Stimulated activated naive B cell treated with anti-CD40 and anti-IgM and Interleukin-4, amounts not matched to agents 10 μg/mL and 1 μg/mL and 100 μg/mL, for 72 hours (primary cell): ENCODE data around the gene NFKBIA.
"Not testable (repeated sequence)": the region's sequence is repeated elsewhere in the genome, so short reads cannot be mapped to it uniquely, and the experiment has no call there.

Source experiments
- ATAC-seq, 2 donors: fragments of 150-1000 bp; cut with Tn5 transposase; replicated peaks; 2 replicates each; pipeline ENCODE4 v1.10.0; 2021; ENCODE audit warnings: moderate library complexity in 1 of 2
- DNase-seq: peaks from one replicate; pipeline ENCODE4 v3.0.0; 2021
- H3K27ac Mint-ChIP-seq: one replicate; pipeline ENCODE4 v1.8.0; 2022; ENCODE audit warnings: mild to moderate bottlenecking, mixed read lengths
- H3K27me3 Mint-ChIP-seq, 2 donors: one replicate each; pipeline ENCODE4 v1.8.0; 2022; ENCODE audit warnings: mixed read lengths in 2 of 2
- H3K36me3 Mint-ChIP-seq, 2 donors: one replicate each; pipeline ENCODE4 v1.8.0; 2022; ENCODE audit warnings: mixed read lengths in 2 of 2, mild to moderate bottlenecking in 1 of 2
- H3K4me1 Mint-ChIP-seq, 2 donors: one replicate each; pipeline ENCODE4 v1.8.0; 2022; ENCODE audit warnings: mixed read lengths in 2 of 2, mild to moderate bottlenecking in 1 of 2
- H3K4me3 Mint-ChIP-seq, 2 donors: one replicate each; pipeline ENCODE4 v1.8.0; 2022; ENCODE audit warnings: mild to moderate bottlenecking in 2 of 2, mixed read lengths in 2 of 2, moderate library complexity in 1 of 2
- H3K9me3 Mint-ChIP-seq, 2 donors: one replicate each; pipeline ENCODE4 v1.8.0; 2022; ENCODE audit warnings: mixed read lengths in 2 of 2, mild to moderate bottlenecking in 1 of 2

Gene NFKBIA

DNA sequence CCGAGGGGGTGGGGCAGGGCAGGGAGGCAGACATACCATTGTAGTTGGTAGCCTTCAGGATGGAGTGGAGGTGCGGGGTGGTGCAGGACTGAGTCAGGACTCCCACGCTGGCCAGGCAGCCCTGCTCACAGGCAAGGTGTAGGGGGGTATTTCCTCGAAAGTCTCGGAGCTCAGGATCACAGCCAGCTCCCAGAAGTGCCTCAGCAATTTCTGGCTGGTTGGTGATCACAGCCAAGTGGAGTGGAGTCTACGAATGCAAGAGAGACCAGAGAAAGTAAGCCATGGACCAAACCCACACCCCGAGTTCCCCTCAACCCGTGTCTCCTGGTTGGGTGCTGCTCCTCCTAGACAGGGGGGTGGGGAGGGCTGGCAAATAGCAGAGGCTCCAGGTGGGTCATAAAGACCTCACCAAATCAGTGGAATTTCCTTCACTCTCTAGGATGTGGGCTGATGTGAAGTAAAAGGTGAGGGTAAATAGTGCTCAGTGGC, 1.4 kb downstream of the NFKBIA start:
- peak overlapping the region; percentile 94 for H3K27ac Mint-ChIP-seq
- H3K4me3 Mint-ChIP-seq: peak overlapping the region; percentile 96 to 100
- no peak for ATAC-seq
- peaks cover 47 to 82% of the 10 kb centered on the region in 2 donors for H3K4me1 Mint-ChIP-seq
- peaks cover 40 to 51% of the 10 kb centered on the region in 2 donors for H3K36me3 Mint-ChIP-seq
- H3K9me3 Mint-ChIP-seq: no peaks in the 10 kb centered on the region
- H3K27me3 Mint-ChIP-seq: no peaks in the 10 kb centered on the region
- no peak for DNase-seq

- Mint-ChIP-seq H3K36me3 (peaks cover 40 to 53% of the 10 kb centered on the region in 2 donors), H3K27ac (peak overlapping the region; percentile 94), H3K4me3 (peak overlapping the region; percentile 96 to 100), H3K9me3 (no peaks in the 10 kb centered on the region), H3K4me1 (peaks cover 50 to 89% of the 10 kb centered on the region in 2 donors), H3K27me3 (no peaks in the 10 kb centered on the region)
- ATAC-seq (no peak), DNase-seq (no peak)
These were observed 2.0 kb downstream of the NFKBIA start for GRCh38 chr14:35402323-35403113.

DNA sequence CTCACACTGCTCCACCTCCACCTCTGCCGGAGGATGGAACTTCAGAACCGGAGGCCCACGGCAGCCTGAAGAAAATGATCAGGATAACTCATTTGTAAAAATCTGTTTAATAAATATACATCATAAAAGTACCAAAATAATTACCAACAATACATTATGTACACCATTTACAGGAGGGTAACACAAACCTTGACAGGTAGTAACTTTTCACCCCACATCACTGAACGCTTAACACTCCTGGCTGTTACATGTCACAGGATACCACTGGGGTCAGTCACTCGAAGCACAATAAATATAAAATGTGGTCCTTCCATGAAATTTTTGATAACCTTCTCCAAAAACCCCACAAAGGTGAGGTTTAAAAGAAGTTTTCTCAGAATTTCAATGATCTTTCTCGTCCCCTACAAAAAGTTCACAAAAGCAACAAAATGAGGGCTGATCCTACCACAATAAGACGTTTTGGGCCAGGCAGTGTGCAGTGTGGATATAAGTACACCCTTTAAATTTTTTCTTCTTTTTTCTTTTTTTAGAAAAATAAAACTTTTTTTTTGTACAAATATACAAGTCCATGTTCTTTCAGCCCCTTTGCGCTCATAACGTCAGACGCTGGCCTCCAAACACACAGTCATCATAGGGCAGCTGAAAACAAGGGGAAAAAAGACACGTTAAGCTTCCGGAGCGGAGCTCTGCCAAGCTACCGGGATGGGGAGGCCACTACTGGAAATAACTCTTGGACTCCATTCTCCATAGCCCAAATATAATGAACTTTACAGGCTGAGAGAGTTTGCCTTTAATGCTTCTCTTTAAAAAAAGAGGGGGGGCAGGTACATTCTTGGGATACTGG, 2.9 kb downstream of the NFKBIA start:
- ATAC-seq: no peak
- peak overlapping the region; percentile 94 for H3K27ac Mint-ChIP-seq
- H3K27me3 Mint-ChIP-seq: no peaks in the 10 kb centered on the region
- peaks cover 41 to 54% of the 10 kb centered on the region in 2 donors for H3K36me3 Mint-ChIP-seq
- no peak for DNase-seq
- peaks cover 48 to 91% of the 10 kb centered on the region in 2 donors for H3K4me1 Mint-ChIP-seq
- no peaks in the 10 kb centered on the region for H3K9me3 Mint-ChIP-seq
- H3K4me3 Mint-ChIP-seq: peak overlapping the region; percentile 96 to 100

- H3K4me1 Mint-ChIP-seq: peaks cover 45 to 84% of the 10 kb centered on the region in 2 donors
- no peak for DNase-seq
- H3K36me3 Mint-ChIP-seq: peaks cover 41 to 54% of the 10 kb centered on the region in 2 donors
- peak overlapping the region; percentile 62 for H3K27ac Mint-ChIP-seq
- H3K4me3 Mint-ChIP-seq: peak overlapping the region; percentile 60 to 72
- no peaks in the 10 kb centered on the region for H3K9me3 Mint-ChIP-seq
- H3K27me3 Mint-ChIP-seq: no peaks in the 10 kb centered on the region
- no peak for ATAC-seq
These were observed 3.7 kb downstream of the NFKBIA start for GRCh38 chr14:35400648-35401421.

DNA sequence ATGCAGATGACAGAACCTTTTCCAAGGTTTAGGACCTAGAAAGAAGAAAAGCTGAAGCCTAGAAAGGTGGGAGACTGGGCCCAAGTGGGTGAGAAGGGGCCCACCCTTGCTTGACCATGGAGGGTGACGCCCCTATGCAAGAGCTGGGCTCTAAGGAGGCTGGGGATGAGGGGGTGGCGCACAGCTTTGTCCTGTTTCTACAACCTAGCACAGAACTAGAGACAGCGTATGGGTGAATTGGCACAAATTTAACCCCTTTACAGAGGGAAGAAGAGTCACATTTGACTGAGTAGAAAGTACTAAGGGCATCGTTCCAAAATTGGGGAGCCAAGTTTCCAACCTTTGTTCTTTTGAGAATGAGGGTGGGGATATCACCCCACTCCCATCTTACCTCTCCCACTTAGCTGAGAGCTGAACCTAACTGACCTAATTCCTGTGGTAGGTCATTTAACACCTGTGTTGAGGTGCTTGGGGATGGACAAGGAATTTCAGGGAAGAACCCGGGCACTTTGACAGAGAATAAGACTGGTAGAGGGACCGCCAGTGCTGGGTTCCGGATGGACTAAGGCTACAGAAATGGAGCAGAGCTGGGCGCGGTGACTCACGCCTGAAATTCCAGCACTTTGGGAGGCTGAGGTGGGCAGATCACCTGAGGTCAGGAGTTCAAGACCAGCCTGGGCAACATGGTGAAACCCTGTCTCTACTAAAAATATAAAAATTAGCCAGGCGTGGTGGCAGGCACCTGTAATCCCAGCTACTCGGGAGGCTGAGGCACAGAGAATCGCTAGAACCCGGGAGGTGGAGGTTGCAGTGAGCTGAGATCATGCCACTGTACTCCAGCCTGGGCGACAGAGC, 5.2 kb downstream of the NFKBIA start:
- ATAC-seq (no peak), DNase-seq (no peak)
- peak overlapping the region in 1 of 2 donors; percentile 14 for H3K4me3 Mint-ChIP-seq
- H3K27ac Mint-ChIP-seq: peak overlapping the region; percentile 91
- no peaks in the 10 kb centered on the region for H3K9me3 Mint-ChIP-seq
- peaks cover 40 to 52% of the 10 kb centered on the region in 2 donors for H3K36me3 Mint-ChIP-seq
- no peaks in the 10 kb centered on the region for H3K27me3 Mint-ChIP-seq
- peaks cover 39 to 75% of the 10 kb centered on the region in 2 donors for H3K4me1 Mint-ChIP-seq

GRCh38 chr14:35398071-35398584, 6.4 kb downstream of the NFKBIA start:
- H3K4me3 Mint-ChIP-seq: no peak overlapping the region
- ATAC-seq (peak; percentile 38 to 41), DNase-seq (no peak)
- no peaks in the 10 kb centered on the region for H3K9me3 Mint-ChIP-seq
- peak overlapping the region; percentile 75 for H3K27ac Mint-ChIP-seq
- H3K27me3 Mint-ChIP-seq: no peaks in the 10 kb centered on the region
- H3K4me1 Mint-ChIP-seq: peaks cover 37 to 76% of the 10 kb centered on the region in 2 donors
- H3K36me3 Mint-ChIP-seq: peaks cover 33 to 43% of the 10 kb centered on the region in 2 donors

DNA sequence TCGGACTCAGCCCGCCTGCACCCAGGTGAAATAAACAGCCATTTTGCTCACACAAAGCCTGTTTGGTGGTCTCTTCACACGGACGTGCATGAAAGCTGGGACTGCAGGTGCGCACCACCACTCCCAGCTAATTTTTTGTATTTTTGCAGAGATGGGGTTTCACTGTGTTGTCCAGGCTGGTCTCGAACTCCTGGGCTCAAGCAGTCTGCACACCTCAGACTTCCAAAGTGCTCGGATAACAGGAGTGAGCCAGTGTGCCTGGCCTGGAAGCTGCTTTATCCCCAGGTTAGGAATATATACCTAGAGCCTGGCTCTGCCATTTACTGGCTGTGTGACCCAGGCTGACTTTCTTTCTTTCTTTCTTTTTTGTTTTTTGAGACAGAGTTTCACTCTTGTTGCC, 7.9 kb downstream of the NFKBIA start:
- H3K9me3 Mint-ChIP-seq, H3K4me3 Mint-ChIP-seq, ATAC-seq, DNase-seq, H3K27me3 Mint-ChIP-seq: not testable (repeated sequence)
- Mint-ChIP-seq H3K27ac (peak overlapping the region; percentile 70), H3K4me1 (peaks cover 30 to 61% of the 10 kb centered on the region in 2 donors), H3K36me3 (peaks cover 19 to 28% of the 10 kb centered on the region in 2 donors)

GRCh38 chr14:35395283-35395682, 9.3 kb downstream of the NFKBIA start:
- DNase-seq: no peak
- peaks cover 13 to 18% of the 10 kb centered on the region in 2 donors for H3K36me3 Mint-ChIP-seq
- peaks cover 27 to 47% of the 10 kb centered on the region in 2 donors for H3K4me1 Mint-ChIP-seq
- H3K27me3 Mint-ChIP-seq: no peaks in the 10 kb centered on the region
- no peak overlapping the region for H3K4me3 Mint-ChIP-seq
- ATAC-seq: peak; percentile 15 to 33
- no peaks in the 10 kb centered on the region for H3K9me3 Mint-ChIP-seq
- no peak overlapping the region for H3K27ac Mint-ChIP-seq

DNA sequence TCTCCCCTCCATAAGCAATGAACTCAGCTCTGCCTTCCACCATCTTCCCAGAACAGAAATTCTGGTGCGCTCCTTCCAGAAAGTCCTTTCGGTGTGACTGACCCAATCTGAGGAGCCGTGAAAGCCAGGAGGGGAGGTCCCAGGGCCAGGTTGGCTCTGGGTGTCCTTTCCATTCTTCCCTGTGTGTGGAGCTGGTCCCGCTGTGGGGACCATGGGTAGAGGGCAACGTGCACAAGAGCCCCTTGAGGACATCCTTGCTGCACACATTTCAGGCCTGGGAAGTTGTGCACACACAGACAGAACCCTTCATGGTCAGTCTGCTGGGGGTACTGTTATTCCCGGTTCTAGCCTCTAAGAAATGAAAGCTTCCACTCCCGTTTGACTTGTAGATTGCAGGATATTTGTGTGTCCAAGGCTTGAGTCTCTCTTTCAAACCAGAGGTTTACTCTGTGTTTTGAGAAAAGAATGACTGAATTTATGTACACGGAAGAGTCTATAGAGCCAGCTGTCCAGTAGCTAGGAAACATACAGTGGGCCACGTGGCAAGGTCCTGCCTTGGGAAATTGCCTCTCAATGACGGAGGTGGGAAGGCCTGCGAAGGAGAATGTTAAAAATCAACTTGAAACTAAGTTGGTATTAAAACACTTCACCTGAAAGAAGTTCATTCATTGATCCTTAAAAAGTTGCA, 10.1 kb downstream of the NFKBIA start:
- Mint-ChIP-seq H3K27ac (no peak overlapping the region), H3K36me3 (peaks cover 9 to 14% of the 10 kb centered on the region in 2 donors), H3K27me3 (no peaks in the 10 kb centered on the region), H3K4me1 (peaks cover 27 to 44% of the 10 kb centered on the region in 2 donors), H3K4me3 (no peak overlapping the region), H3K9me3 (no peaks in the 10 kb centered on the region)
- ATAC-seq (no peak), DNase-seq (no peak)

GRCh38 chr14:35393826-35394225, 10.7 kb downstream of the NFKBIA start:
- no peaks in the 10 kb centered on the region for H3K27me3 Mint-ChIP-seq
- ATAC-seq (no peak), DNase-seq (no peak)
- no peak overlapping the region for H3K4me3 Mint-ChIP-seq
- H3K4me1 Mint-ChIP-seq: peaks cover 20 to 37% of the 10 kb centered on the region in 2 donors
- H3K36me3 Mint-ChIP-seq: peaks cover 5 to 8% of the 10 kb centered on the region in 2 donors
- H3K27ac Mint-ChIP-seq: no peak overlapping the region
- H3K9me3 Mint-ChIP-seq: no peaks in the 10 kb centered on the region

GRCh38 chr14:35392103-35392502, 12.4 kb downstream of the NFKBIA start:
- Mint-ChIP-seq H3K4me1 (peaks cover 12 to 20% of the 10 kb centered on the region in 2 donors), H3K27me3 (no peaks in the 10 kb centered on the region), H3K4me3 (no peak overlapping the region), H3K36me3 (no peaks in the 10 kb centered on the region), H3K9me3 (no peaks in the 10 kb centered on the region), H3K27ac (no peak overlapping the region)
- no peak for ATAC-seq
- no peak for DNase-seq

DNA sequence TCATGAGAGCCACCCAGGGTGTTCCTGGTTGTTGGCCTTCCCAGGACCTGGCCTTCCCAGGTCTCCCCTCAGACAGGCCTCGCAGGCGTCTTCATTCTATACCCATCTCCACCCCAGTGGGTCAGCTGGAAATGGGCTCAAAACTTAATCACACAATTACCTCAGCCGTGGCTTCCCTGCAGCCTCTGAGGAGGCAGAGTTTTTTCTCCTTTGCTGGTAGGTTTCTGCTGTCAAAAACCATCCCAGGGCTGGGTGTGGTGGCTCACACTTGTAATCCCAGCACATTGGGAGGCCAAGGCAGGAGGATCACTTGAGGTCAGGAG, 13.2 kb downstream of the NFKBIA start:
- DNase-seq (no peak), ATAC-seq (no peak)
- Mint-ChIP-seq H3K27ac (no peak overlapping the region), H3K4me1 (peaks cover 9 to 14% of the 10 kb centered on the region in 2 donors), H3K36me3 (no peaks in the 10 kb centered on the region), H3K4me3 (no peak overlapping the region), H3K27me3 (no peaks in the 10 kb centered on the region), H3K9me3 (no peaks in the 10 kb centered on the region)
